Peyer's patch (tissue), 4 donors: ENCODE data around the gene CARD14. TPM values are rescaled to one million over a fixed set of nuclear protein-coding genes. Genes with fewer than 3 reads are reported as not detected.

Experiments used
- DNase-seq, 3 donors: peaks; one replicate each; pipeline ENCODE4 v3.0.0-alpha.2; 2017 to 2019
- H3K27ac ChIP-seq, 4 donors: fragments of 200-600 bp; sonication (generic); one replicate each; pipeline ENCODE4 v1.5.1; 2016 to 2019
- H3K27me3 ChIP-seq, 2 donors: fragments of 200-600 bp; sonication (generic); one replicate each; pipeline ENCODE4 v1.5.1; 2019
- H3K36me3 ChIP-seq, 3 donors: fragments of 200-600 bp; sonication (generic); one replicate each; pipeline ENCODE4 v1.5.1; 2016 to 2019
- H3K4me1 ChIP-seq, 4 donors: fragments of 200-600 bp; sonication (generic); one replicate each; pipeline ENCODE4 v1.5.1; 2016 to 2019
- H3K4me3 ChIP-seq, 4 donors: fragments of 200-600 bp; sonication (generic); 1 replicate in 3 of 4; 2 replicates in 1 of 4; pipeline ENCODE4 v1.5.1; 2016 to 2019; ENCODE audit warnings: mild to moderate bottlenecking in 1 of 4
- H3K9me3 ChIP-seq, 4 donors: fragments of 200-600 bp; sonication (generic); one replicate each; pipeline ENCODE4 v1.5.1; 2016 to 2019; ENCODE audit warnings: mild to moderate bottlenecking in 1 of 4
- POLR2A ChIP-seq, 2 donors: fragments of 450-650 bp; IDR thresholded peaks; one replicate each; pipeline ENCODE4 v1.5.1; 2017; ENCODE audit warnings: antibody characterized with exemption in 2 of 2, mild to moderate bottlenecking in 2 of 2, moderate library complexity in 2 of 2
- total RNA-seq, 4 donors: library from RNA; depleted of rRNA; stranded (reverse); fragments of >200 nt; gene quantifications; one replicate each; pipeline ENCODE4 v1.1.0, GENCODE V29; 2016
- TF ChIP-seq, protein P1 (sequence below), 6 experiments: fragments of 450-650 bp in 4 of 6; fragments of 200-600 bp in 2 of 6; sonication (generic) in 1 of 6; IDR thresholded peaks; one replicate each; pipeline ENCODE4 v1.5.1; 2017 to 2019; ENCODE audit warnings: antibody characterized with exemption in 6 of 6, mild to moderate bottlenecking in 3 of 6, moderate library complexity in 1 of 6

CARD14 gene
- total RNA-seq, 4 donors from 2014 or later = 0.94 to 5.4 (median 2.6) TPM

DNA sequence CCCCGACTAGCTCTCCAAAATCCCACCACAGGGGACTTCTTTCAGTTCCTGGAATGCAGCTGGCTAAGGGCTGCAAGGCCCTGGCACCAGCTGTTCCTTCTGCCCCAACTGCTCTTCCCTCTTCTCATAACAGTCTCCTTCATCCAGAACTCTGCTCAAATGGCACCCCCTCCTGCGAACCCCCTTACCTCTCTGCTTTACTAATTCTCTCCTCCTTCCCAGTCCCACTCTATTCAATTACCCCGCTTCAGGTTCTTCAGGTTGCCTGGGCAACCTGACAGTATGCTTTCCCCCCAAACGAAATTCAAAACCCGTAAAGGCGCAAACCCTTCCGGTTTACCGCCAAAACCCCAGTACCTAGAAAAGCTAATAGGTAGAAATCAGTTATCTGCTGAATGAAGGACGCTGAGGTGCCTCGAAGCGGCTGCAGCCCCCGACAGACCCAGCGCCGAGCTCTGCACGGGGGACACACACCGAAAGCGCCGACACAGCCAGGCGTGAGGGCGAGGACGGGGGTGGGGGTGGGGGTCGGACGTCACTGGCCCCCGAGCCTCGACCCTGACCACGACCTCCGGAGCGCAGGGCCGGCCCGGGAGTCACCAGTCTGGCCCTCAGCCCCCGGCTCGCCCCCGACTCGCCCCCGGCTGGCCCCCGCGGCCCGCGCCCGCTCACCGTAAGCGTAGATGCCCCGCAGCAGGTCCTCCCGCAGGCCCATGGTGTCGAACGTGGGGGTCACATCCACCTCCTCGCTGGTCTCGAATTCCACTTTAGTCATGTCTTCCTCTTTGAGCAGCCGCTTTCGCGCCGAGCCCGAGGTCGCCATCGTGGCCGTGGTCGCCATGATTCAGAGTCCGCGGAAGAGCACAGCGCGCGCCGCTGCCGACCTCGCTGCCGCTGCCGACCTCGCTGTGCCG is 23.5 kb upstream of the CARD14 start:
- no peaks in the 10 kb centered on the region for H3K27me3 ChIP-seq
- peak overlapping the region; percentile 92 to 95 (median 93) for H3K27ac ChIP-seq
- peaks cover 0 to 24% (median 8%) of the 10 kb centered on the region in 4 donors for H3K4me1 ChIP-seq
- no peaks in the 10 kb centered on the region for H3K9me3 ChIP-seq
- TF ChIP-seq, protein P1, sequence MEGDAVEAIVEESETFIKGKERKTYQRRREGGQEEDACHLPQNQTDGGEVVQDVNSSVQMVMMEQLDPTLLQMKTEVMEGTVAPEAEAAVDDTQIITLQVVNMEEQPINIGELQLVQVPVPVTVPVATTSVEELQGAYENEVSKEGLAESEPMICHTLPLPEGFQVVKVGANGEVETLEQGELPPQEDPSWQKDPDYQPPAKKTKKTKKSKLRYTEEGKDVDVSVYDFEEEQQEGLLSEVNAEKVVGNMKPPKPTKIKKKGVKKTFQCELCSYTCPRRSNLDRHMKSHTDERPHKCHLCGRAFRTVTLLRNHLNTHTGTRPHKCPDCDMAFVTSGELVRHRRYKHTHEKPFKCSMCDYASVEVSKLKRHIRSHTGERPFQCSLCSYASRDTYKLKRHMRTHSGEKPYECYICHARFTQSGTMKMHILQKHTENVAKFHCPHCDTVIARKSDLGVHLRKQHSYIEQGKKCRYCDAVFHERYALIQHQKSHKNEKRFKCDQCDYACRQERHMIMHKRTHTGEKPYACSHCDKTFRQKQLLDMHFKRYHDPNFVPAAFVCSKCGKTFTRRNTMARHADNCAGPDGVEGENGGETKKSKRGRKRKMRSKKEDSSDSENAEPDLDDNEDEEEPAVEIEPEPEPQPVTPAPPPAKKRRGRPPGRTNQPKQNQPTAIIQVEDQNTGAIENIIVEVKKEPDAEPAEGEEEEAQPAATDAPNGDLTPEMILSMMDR (IDR thresholded peaks at IDR 0.05) = no peak
- no peak for TF ChIP-seq POLR2A (IDR thresholded peaks at IDR 0.05)
- H3K36me3 ChIP-seq = peaks cover 0 to 29% (median 0%) of the 10 kb centered on the region in 3 donors
- DNase-seq = peak in 1 of 3 donors; percentile 67
- H3K4me3 ChIP-seq = peak overlapping the region; percentile 73 to 95 (median 80)

DNA sequence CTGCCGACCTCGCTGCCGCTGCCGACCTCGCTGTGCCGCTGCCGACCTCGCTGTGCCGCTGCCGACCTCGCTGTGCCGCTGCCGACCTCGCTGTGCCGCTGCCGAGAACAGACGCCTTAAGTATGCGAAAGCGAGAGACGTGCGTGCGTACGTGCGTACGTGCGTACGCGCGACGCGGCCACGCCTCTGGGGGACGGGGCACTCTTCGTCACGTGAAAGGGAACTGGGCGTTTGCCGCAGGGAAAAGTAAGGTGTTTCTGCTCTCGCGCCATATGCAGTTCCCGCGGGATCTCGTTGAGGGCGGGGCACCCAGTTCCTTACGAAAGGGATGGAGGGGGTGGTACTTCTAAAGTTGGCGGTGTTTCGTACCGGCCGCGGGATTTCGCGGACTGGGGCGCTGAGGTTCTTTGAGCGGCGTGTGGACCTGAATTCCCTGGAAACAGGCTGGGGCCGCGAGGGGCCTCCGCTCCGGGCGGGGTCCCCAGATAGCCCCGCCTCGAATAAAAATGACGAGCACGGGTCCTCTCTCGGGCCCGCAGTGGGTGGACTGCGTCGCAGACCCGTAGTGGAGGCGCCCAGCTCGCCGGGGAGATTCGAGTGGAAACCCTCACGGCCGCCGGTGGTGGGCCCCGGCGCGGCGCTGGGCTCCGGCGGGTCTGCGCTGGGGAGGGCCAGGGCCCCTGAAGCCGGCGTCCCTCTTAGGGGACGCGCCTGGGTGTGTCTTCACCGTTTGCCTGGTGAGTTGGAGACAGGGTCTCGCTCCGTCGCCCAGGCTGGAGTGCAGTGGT is 22.6 kb upstream of the CARD14 start, which contains the start of gene EIF4A3:
EIF4A3 (minus strand) TSS at position 94 of the 788 bp plus-strand sequence. CDS start 167 bp downstream, outside the sequence.
- H3K9me3 ChIP-seq = no peaks in the 10 kb centered on the region
- no peaks in the 10 kb centered on the region for H3K27me3 ChIP-seq
- TF ChIP-seq POLR2A (IDR thresholded peaks at IDR 0.05) = peak; percentile 86 to 89
- TF ChIP-seq, protein P1 (IDR thresholded peaks at IDR 0.05) = peak in 3 of 6 experiments; percentile 11 to 21 (median 14)
- H3K4me1 ChIP-seq = peaks cover 0 to 24% (median 8%) of the 10 kb centered on the region in 4 donors
- peak; percentile 98 to 100 (median 98) for DNase-seq
- peaks cover 0 to 20% (median 0%) of the 10 kb centered on the region in 3 donors for H3K36me3 ChIP-seq
- H3K27ac ChIP-seq = peak within 1 kb of the TSS; percentile 92 to 95 (median 93)
- peak within 1 kb of the TSS; percentile 73 to 95 (median 80) for H3K4me3 ChIP-seq

DNA sequence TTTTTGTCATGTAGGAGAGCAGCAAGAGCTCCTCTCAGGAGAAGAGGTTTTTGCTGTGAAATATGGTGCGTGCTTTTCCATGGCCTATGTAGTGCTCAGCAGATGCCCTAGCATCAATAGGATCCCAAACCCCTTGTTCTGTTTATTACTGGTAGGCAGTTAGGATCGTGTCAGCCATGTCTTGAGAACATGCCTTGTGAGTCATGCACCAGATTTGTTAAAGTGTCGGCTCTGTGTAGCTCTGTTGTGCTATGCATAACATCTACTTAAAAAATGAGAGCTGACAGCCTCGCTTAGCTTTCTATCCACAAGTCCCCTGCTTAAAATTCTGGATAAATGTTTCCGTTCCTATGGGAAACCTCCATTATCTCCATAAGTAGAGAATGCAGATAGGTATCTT is 18.5 kb upstream of the CARD14 start:
- no peaks in the 10 kb centered on the region for H3K36me3 ChIP-seq
- no peaks in the 10 kb centered on the region for H3K27me3 ChIP-seq
- TF ChIP-seq, protein P1 (IDR thresholded peaks at IDR 0.05) = no peak
- TF ChIP-seq POLR2A (IDR thresholded peaks at IDR 0.05) = no peak
- no peak overlapping the region for H3K27ac ChIP-seq
- H3K9me3 ChIP-seq = no peaks in the 10 kb centered on the region
- H3K4me1 ChIP-seq = peaks cover 0 to 12% (median 3%) of the 10 kb centered on the region in 4 donors
- DNase-seq = no peak
- no peak overlapping the region for H3K4me3 ChIP-seq

DNA sequence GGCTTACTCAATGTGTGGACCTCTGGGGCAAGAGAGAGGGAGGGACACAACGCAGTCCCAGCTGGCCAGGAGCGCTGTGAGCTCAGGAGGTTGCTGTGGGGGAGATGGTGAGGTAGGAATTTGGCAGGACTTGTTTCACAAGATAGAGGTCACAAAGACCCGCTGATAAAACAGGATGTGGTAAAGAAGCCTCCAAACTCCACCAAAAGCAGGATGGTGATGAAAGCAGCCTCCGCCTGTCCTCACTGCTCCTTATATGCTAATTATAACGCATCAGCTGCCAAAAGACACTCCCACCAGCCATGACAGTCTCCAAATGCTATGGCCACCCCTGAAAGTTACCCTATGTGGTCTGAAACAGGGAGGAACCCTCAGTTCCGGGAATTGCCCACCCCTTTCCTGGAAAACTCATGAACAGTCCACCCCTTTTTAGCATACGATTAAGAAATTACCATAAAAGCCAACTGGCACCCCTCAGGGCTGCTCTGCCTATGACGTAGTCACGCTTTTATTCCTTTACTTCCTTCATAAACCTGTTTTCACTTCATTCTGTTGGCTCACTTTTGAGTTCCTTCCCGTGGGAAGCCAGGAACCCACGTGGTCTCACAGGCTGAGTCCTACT is 17.6 kb upstream of the CARD14 start:
- H3K4me3 ChIP-seq = no peak overlapping the region
- H3K27me3 ChIP-seq = no peaks in the 10 kb centered on the region
- no peaks in the 10 kb centered on the region for H3K36me3 ChIP-seq
- peaks cover 0 to 12% (median 3%) of the 10 kb centered on the region in 4 donors for H3K4me1 ChIP-seq
- H3K27ac ChIP-seq = peak overlapping the region in 1 of 4 donors; percentile 31
- no peak for DNase-seq
- peaks cover 0 to 3% (median 0%) of the 10 kb centered on the region in 4 donors for H3K9me3 ChIP-seq
- no peak for TF ChIP-seq POLR2A (IDR thresholded peaks at IDR 0.05)
- TF ChIP-seq, protein P1 (IDR thresholded peaks at IDR 0.05) = no peak

DNA sequence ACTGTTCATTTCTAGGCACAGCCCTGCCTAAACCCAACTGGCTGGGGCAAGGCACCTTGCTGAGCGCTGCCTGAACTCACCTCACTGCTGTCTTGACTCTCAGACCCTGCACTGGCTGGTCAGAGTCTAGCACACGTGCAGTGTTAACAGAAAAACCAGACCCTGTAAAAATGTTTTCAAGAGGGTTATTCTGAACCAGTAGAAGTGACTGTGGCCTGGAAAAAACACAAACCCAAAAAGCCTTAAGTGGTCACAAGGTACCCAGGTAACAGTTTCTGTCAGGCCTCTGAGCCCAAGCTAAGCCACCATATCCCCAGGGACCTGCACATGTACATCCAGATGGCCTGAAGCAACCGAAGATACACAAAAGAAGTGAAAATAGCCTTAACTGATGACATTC is 16.8 kb upstream of the CARD14 start:
- no peak for DNase-seq
- Histone ChIP-seq H3K27ac (peak overlapping the region in 1 of 4 donors; percentile 31), H3K9me3 (peaks cover 0 to 3% (median 0%) of the 10 kb centered on the region in 4 donors), H3K4me3 (no peak overlapping the region), H3K36me3 (no peaks in the 10 kb centered on the region), H3K4me1 (peaks cover 0 to 9% (median 1%) of the 10 kb centered on the region in 4 donors), H3K27me3 (no peaks in the 10 kb centered on the region)
- TF ChIP-seq, protein P1 (IDR thresholded peaks at IDR 0.05) = no peak
- no peak for TF ChIP-seq POLR2A (IDR thresholded peaks at IDR 0.05)
